IMR-90 (cell line): ENCODE results near the gene CYP8B1. TPM values are rescaled to one million over a fixed set of nuclear protein-coding genes. Genes with fewer than 3 reads are reported as not detected.

Experiments used
- ATAC-seq: fragments of 200-7000 bp; cut with Tn5 transposase; 2 replicates; pipeline ENCODE4 v1.9.1; 2020; ENCODE audit warnings: low read depth, mild to moderate bottlenecking, moderate library complexity
- BruUV-seq: library from RNA; stranded (reverse); fragments of 400-500 nt; replicated peaks from 2 replicates; lab custom pipeline; 2021; lab: Mats Ljungman, UMichigan
- CTCF ChIA-PET: fragments of 300-600 bp; formaldehyde crosslinking; extraction: SDS; loops from one replicate; lab custom pipeline; 2021; ENCODE audit warnings: antibody characterized with exemption; lab: Yijun Ruan, JAX
- POLR2A ChIA-PET: fragments of 300-600 bp; sonication (Branson Sonifier 250); formaldehyde crosslinking; loops from one replicate; lab custom pipeline; 2022; ENCODE audit warnings: antibody characterized with exemption; ENCODE audit not compliant: unreplicated experiment; lab: Charles Lee
- DNase-seq: peaks from one replicate; pipeline ENCODE4 v3.0.0; 2013
- H2AFZ ChIP-seq: replicated peaks from 2 replicates; pipeline ENCODE3; 2013; ENCODE audit warnings: low read length, mild to moderate bottlenecking; ENCODE audit not compliant: poor library complexity
- H2AK5ac ChIP-seq: 2 replicates; pipeline ENCODE4 v1.6.1; 2013; ENCODE audit warnings: low read depth, low read length, inconsistent platforms
- H2AK9ac ChIP-seq: replicated peaks from 2 replicates; pipeline ENCODE3; 2013; ENCODE audit warnings: mild to moderate bottlenecking, low read depth, low read length, moderate library complexity; ENCODE audit not compliant: poor library complexity
- H2BK120ac ChIP-seq: 2 replicates; pipeline ENCODE4 v1.6.1; 2013; ENCODE audit warnings: low read depth, low read length, inconsistent platforms
- H2BK15ac ChIP-seq: 3 replicates; pipeline ENCODE4 v1.6.1; 2013; ENCODE audit warnings: low read depth, low read length, inconsistent platforms
- H2BK20ac ChIP-seq: 2 replicates; pipeline ENCODE4 v1.6.1; 2013; ENCODE audit warnings: low read depth, mild to moderate bottlenecking, inconsistent platforms, low read length, moderate library complexity
- H2BK5ac ChIP-seq: 2 replicates; pipeline ENCODE4 v1.6.1; 2013; ENCODE audit warnings: mild to moderate bottlenecking, low read depth, low read length, inconsistent platforms; ENCODE audit not compliant: poor library complexity, severe bottlenecking
- H3K14ac ChIP-seq: replicated peaks from 2 replicates; pipeline ENCODE4 v1.6.1; 2013; ENCODE audit warnings: low read depth, low read length, inconsistent platforms
- H3K18ac ChIP-seq: 2 replicates; pipeline ENCODE4 v1.6.1; 2013; ENCODE audit warnings: low read depth, low read length, control low read depth
- H3K23ac ChIP-seq: 2 replicates; pipeline ENCODE4 v1.6.1; 2013; ENCODE audit warnings: low read depth, low read length, inconsistent platforms
- H3K27ac ChIP-seq: 2 replicates; pipeline ENCODE4 v1.5.1; 2013; ENCODE audit warnings: mild to moderate bottlenecking, control low read depth, low read length; ENCODE audit not compliant: insufficient read depth
- H3K27me3 ChIP-seq: 2 replicates; pipeline ENCODE4 v1.6.1; 2013; ENCODE audit warnings: low read length; ENCODE audit not compliant: control insufficient read depth, insufficient read depth
- H3K36me3 ChIP-seq: 2 replicates; pipeline ENCODE4 v1.6.1; 2013; ENCODE audit warnings: low read length, mixed read lengths; ENCODE audit not compliant: control insufficient read depth, insufficient read depth
- H3K4ac ChIP-seq: 2 replicates; pipeline ENCODE4 v1.6.1; 2013; ENCODE audit warnings: low read depth, low read length, inconsistent platforms
- H3K4me1 ChIP-seq: 2 replicates; pipeline ENCODE4 v1.6.1; 2013; ENCODE audit warnings: low read length, mixed read lengths; ENCODE audit not compliant: control insufficient read depth, insufficient read depth
- H3K4me2 ChIP-seq: 2 replicates; pipeline ENCODE4 v1.6.1; 2013; ENCODE audit warnings: low read depth, mild to moderate bottlenecking, control low read depth, low read length, moderate library complexity
- H3K4me3 ChIP-seq: 2 replicates; pipeline ENCODE4 v1.5.1; 2013; ENCODE audit warnings: low read depth, mild to moderate bottlenecking, control low read depth, low read length, moderate library complexity; ENCODE audit not compliant: insufficient read depth
- H3K56ac ChIP-seq: 2 replicates; pipeline ENCODE4 v1.6.1; 2013; ENCODE audit warnings: low read length, inconsistent platforms; ENCODE audit not compliant: insufficient read depth; ENCODE audit errors: extremely low read depth
- H3K79me1 ChIP-seq, 2 experiments: 2 replicates each; pipeline ENCODE4 v1.6.1; 2013; ENCODE audit warnings: low read length in 2 of 2, inconsistent platforms in 1 of 2, low read depth in 1 of 2
- H3K9ac ChIP-seq: 2 replicates; pipeline ENCODE4 v1.6.1; 2013; ENCODE audit warnings: low read depth, low read length, control low read depth
- H3K9me1 ChIP-seq: 2 replicates; pipeline ENCODE4 v1.6.1; 2013; ENCODE audit warnings: low read length, inconsistent platforms; ENCODE audit not compliant: insufficient read depth
- H3K9me3 ChIP-seq: 2 replicates; pipeline ENCODE4 v1.6.1; 2013; ENCODE audit warnings: low read length; ENCODE audit not compliant: control insufficient read depth, insufficient read depth
- H4K20me1 ChIP-seq: 2 replicates; pipeline ENCODE4 v1.6.1; 2013; ENCODE audit warnings: low read length, inconsistent platforms; ENCODE audit not compliant: insufficient read depth
- H4K5ac ChIP-seq: 2 replicates; pipeline ENCODE4 v1.6.1; 2013; ENCODE audit warnings: mild to moderate bottlenecking, low read depth, low read length, control low read depth
- H4K8ac ChIP-seq, 2 experiments: 2 replicates each; pipeline ENCODE4 v1.6.1; 2013; ENCODE audit warnings: low read depth in 2 of 2, low read length in 2 of 2, control low read depth in 1 of 2, inconsistent platforms in 1 of 2
- H4K91ac ChIP-seq: 2 replicates; pipeline ENCODE4 v1.6.1; 2013; ENCODE audit warnings: low read depth, low read length, inconsistent platforms; ENCODE audit not compliant: insufficient read depth
- MXI1 ChIP-seq: IDR thresholded peaks from 2 replicates; pipeline ENCODE4 v1.6.1; 2012; ENCODE audit warnings: low read depth, mild to moderate bottlenecking, low read length, moderate library complexity, borderline replicate concordance
- RCOR1 ChIP-seq: IDR thresholded peaks from 2 replicates; pipeline ENCODE4 v1.6.1; 2012; ENCODE audit warnings: mild to moderate bottlenecking, low read length, improper control_type of control experiment; ENCODE audit not compliant: insufficient replicate concordance
- RFX5 ChIP-seq: IDR thresholded peaks from 2 replicates; pipeline ENCODE4 v1.8.0; 2012; ENCODE audit warnings: low read depth, mild to moderate bottlenecking, low read length, moderate library complexity
- WGBS, 2 experiments: methylation state at CpG; one replicate each; pipeline versions ENCODE4 v1.1.5 to v1.1.7; 2013; ENCODE audit warnings: missing lambda C conversion rate in 2 of 2; ENCODE audit not compliant: insufficient read length in 1 of 2; ENCODE audit errors: extremely low coverage in 2 of 2; 5-methylcytosine and 5-hydroxymethylcytosine counted together
- dilution Hi-C: fragments of 300-500 bp; cut with HindIII; formaldehyde crosslinking; loops from one replicate; pipeline ENCODE4 v1.14.3; 2018; ENCODE audit warnings: low sequenced_read_pairs; ENCODE audit not compliant: unreplicated experiment
- in situ Hi-C: fragments of 300-500 bp; cut with MboI; formaldehyde crosslinking; loops from 3 replicates; pipeline ENCODE4 v1.14.3; 2019; ENCODE audit warnings: low sequenced_read_pairs, inconsistent platforms, mixed read lengths
- intact Hi-C: fragments of 100-400 bp; cut with micrococcal nuclease; formaldehyde crosslinking; loops from 2 replicates; pipeline ENCODE4 v1.10.0; 2022
- polyA plus RNA-seq, 3 experiments: library from polyadenylated mRNA; depleted of rRNA; stranded (reverse); fragments of >200 nt; gene quantifications; 2 replicates each; pipeline ENCODE4 v1.2.3, GENCODE V29; 2012; ENCODE audit warnings: low replicate concordance in 1 of 3
- total RNA-seq: library from RNA; depleted of rRNA; stranded (reverse); fragments of >200 nt; gene quantifications from 2 replicates; pipeline ENCODE4 v1.2.3, GENCODE V29; 2012
- TF ChIP-seq, protein P1 (sequence below): conservative IDR thresholded peaks from 2 replicates; pipeline ENCODE4 v1.5.1; 2012; ENCODE audit warnings: mild to moderate bottlenecking, low read depth, low read length, improper control_type of control experiment
- TF ChIP-seq, protein P2 (sequence below): fragments of 150-350 bp; IDR thresholded peaks from 2 replicates; pipeline ENCODE4 v1.6.1; 2017; ENCODE audit warnings: mild to moderate bottlenecking, antibody characterized with exemption, low read length, low read depth

CYP8B1 gene
- total and polyA plus RNA-seq, 2 of the 4 experiments (the other 2 are of a cell fraction) = not detected

DNA sequence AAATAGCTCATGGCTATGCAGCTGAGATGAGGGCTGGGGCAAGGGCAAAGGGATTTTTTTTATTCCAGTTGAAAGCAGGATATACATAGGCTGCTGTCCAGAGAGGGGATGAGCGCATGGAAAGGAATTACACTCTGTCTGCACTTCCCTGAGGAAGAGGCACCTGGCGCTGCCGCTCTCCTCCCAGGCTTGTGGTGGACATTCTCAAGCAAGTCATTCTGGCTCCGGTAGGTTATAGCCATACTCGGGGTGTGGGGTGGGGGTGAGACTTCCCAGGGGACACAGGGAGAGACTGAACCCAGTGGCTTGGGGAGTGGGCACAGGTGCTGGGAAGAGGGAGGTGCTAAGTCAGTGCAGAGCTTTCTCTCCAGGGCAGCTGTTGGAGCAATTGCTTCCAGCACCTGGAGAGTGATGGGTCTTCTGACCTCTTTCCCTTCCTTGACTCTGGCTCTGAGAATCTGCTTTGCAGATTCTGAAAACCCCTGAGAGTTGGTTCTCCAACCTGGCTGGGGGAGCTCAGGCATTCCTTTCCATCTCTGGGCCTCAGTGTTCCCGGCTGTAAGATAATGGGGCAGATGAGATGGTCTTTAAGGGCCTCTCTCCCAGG lies 24.3 kb downstream of the CYP8B1 start:
- no peaks in the 10 kb centered on the region for H3K4me1 ChIP-seq
- H3K4ac ChIP-seq = no peak overlapping the region
- no peak overlapping the region for H2BK120ac ChIP-seq
- no peak overlapping the region for H4K91ac ChIP-seq
- no TSS peak for BruUV-seq
- DNase-seq (no peak), ATAC-seq (no peak)
- no peak overlapping the region for H3K4me3 ChIP-seq
- no peak overlapping the region for H2BK15ac ChIP-seq
- ChIA-PET POLR2A (no interaction called here), CTCF (interaction anchor here (1.0 to 1.1 kb wide), 3 partner anchors 12 to 20 kb away, joined by 3 read pairs; no protein-coding TSS in a partner anchor)
- no peaks in the 10 kb centered on the region for H3K36me3 ChIP-seq
- no peak overlapping the region for H2AK9ac ChIP-seq
- in situ Hi-C loops (no loop called here), dilution Hi-C loops (no loop called here), intact Hi-C loops (no loop called here)
- H2AK5ac ChIP-seq = no peak overlapping the region
- H3K79me1 ChIP-seq = no peaks in the 10 kb centered on the region
- no peaks in the 10 kb centered on the region for H4K20me1 ChIP-seq
- no peak overlapping the region for H3K23ac ChIP-seq
- no peak overlapping the region for H2AFZ ChIP-seq
- no peak overlapping the region for H2BK5ac ChIP-seq
- no peak overlapping the region for H3K18ac ChIP-seq
- peaks cover 53% of the 10 kb centered on the region for H3K27me3 ChIP-seq
- no peak overlapping the region for H3K14ac ChIP-seq
- H3K4me2 ChIP-seq = no peak overlapping the region
- no peak overlapping the region for H3K56ac ChIP-seq
- no peak overlapping the region for H4K8ac ChIP-seq
- H3K9me1 ChIP-seq = no peaks in the 10 kb centered on the region
- H3K9me3 ChIP-seq = no peaks in the 10 kb centered on the region
- TF ChIP-seq, protein P1, sequence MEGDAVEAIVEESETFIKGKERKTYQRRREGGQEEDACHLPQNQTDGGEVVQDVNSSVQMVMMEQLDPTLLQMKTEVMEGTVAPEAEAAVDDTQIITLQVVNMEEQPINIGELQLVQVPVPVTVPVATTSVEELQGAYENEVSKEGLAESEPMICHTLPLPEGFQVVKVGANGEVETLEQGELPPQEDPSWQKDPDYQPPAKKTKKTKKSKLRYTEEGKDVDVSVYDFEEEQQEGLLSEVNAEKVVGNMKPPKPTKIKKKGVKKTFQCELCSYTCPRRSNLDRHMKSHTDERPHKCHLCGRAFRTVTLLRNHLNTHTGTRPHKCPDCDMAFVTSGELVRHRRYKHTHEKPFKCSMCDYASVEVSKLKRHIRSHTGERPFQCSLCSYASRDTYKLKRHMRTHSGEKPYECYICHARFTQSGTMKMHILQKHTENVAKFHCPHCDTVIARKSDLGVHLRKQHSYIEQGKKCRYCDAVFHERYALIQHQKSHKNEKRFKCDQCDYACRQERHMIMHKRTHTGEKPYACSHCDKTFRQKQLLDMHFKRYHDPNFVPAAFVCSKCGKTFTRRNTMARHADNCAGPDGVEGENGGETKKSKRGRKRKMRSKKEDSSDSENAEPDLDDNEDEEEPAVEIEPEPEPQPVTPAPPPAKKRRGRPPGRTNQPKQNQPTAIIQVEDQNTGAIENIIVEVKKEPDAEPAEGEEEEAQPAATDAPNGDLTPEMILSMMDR = no peak
- TF ChIP-seq RCOR1 = no peak
- no peak for TF ChIP-seq RFX5
- no peak for TF ChIP-seq MXI1
- TF ChIP-seq, protein P2, sequence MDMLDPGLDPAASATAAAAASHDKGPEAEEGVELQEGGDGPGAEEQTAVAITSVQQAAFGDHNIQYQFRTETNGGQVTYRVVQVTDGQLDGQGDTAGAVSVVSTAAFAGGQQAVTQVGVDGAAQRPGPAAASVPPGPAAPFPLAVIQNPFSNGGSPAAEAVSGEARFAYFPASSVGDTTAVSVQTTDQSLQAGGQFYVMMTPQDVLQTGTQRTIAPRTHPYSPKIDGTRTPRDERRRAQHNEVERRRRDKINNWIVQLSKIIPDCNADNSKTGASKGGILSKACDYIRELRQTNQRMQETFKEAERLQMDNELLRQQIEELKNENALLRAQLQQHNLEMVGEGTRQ = no peak
- H4K5ac ChIP-seq = no peak overlapping the region
- no CpG with 5 or more reads among the region's 6 CpGs for WGBS, 2 experiments
- H3K27ac ChIP-seq = no peak overlapping the region
- no peak overlapping the region for H2BK20ac ChIP-seq
- no peak overlapping the region for H3K9ac ChIP-seq
